Gastrocnemius medialis (tissue), 4 donors: ENCODE measurements around the gene SRSF1.

Experiments used
- POLR2A ChIP-seq, 2 donors: fragments of 450-650 bp; IDR thresholded peaks; one replicate each; pipeline ENCODE4 v1.6.1; 2017; ENCODE audit warnings: antibody characterized with exemption in 2 of 2, mild to moderate bottlenecking in 2 of 2, moderate library complexity in 2 of 2
- TF ChIP-seq, protein P1 (sequence below), 5 experiments: fragments of 450-650 bp in 3 of 5; fragments of 200-600 bp in 2 of 5; sonication (generic) in 2 of 5; IDR thresholded peaks in 4 of 5; conservative IDR thresholded peaks in 1 of 5; 1 replicate in 4 of 5; 2 replicates in 1 of 5; pipeline ENCODE4 v1.5.1; 2016 to 2019; ENCODE audit warnings: antibody characterized with exemption in 5 of 5, mild to moderate bottlenecking in 3 of 5, moderate library complexity in 3 of 5

DNA sequence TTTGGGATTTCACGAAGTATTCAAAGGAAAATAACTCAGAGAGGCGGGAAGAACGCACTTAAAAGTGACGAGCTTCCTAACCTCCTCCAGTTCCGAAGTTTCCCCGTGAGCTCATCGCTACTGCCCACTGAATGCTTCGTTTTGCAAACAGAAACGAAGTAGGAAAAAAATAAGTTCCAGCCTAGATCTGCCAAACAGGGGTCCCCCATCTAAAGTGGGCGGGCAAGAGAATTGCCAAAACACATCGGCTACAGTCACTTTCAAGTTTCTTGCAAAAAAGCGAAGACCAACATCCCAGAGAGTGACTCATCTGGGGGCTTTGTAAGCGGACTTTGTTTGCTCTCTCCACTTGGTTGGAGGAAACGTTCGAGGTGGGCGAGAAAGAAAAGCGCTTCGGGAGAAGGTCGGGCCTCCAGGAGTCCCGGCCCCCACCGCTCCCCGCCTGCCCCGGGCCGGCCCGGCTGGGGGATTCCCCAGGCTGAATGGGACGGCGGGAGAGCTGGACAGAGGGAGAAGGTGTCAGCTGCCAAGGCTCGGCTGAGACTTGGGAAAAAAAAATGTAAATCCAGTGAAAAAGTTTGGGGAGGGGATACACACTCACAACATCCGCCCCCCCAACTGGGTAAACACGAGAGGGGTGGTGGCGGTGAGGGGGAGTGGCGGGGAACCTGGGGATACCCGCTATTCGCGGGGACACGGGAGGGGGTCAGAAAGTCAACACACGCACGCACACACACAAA lies 20.0 kb downstream of the SRSF1 start:
- no peak for TF ChIP-seq POLR2A (IDR thresholded peaks at IDR 0.05)
- TF ChIP-seq, protein P1, sequence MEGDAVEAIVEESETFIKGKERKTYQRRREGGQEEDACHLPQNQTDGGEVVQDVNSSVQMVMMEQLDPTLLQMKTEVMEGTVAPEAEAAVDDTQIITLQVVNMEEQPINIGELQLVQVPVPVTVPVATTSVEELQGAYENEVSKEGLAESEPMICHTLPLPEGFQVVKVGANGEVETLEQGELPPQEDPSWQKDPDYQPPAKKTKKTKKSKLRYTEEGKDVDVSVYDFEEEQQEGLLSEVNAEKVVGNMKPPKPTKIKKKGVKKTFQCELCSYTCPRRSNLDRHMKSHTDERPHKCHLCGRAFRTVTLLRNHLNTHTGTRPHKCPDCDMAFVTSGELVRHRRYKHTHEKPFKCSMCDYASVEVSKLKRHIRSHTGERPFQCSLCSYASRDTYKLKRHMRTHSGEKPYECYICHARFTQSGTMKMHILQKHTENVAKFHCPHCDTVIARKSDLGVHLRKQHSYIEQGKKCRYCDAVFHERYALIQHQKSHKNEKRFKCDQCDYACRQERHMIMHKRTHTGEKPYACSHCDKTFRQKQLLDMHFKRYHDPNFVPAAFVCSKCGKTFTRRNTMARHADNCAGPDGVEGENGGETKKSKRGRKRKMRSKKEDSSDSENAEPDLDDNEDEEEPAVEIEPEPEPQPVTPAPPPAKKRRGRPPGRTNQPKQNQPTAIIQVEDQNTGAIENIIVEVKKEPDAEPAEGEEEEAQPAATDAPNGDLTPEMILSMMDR (IDR thresholded peaks at IDR 0.05 in 4 of 5, conservative IDR thresholded peaks at IDR 0.05 in 1 of 5) = no peak
